ENCODE results near the gene AP2A1.

The AP2A1 gene

GRCh38 chr19:49803529-49803856 lies 36.7 kb downstream of the AP2A1 start:
- no peak for DNase-seq (ENCODE audit: low read depth, low spot score)
- Histone ChIP-seq H3K9me3 (ENCODE audit: control insufficient read depth, insufficient read depth, low read length) (no peaks in the 10 kb centered on the region), H3K27ac (ENCODE audit: low read length) (no peak overlapping the region), H3K4me1 (ENCODE audit: control insufficient read depth, insufficient read depth, low read length) (peaks cover 4% of the 10 kb centered on the region; the same call in 1 of the 2 replicates), H3K4me3 (ENCODE audit: low read length) (no peak overlapping the region), H3K27me3 (ENCODE audit: control insufficient read depth, insufficient read depth, low read length) (no peaks in the 10 kb centered on the region), H3K36me3 (ENCODE audit: control insufficient read depth, insufficient read depth, low read length) (peaks cover 22% of the 10 kb centered on the region)
- WGBS (ENCODE audit: insufficient coverage, insufficient read length): no CpG with 5 or more reads among the region's 6 CpGs

GRCh38 chr19:49805822-49806619 lies 39.2 kb downstream of the AP2A1 start:
- no peak overlapping the region for H3K4me3 ChIP-seq (ENCODE audit: low read length)
- no peak for DNase-seq (ENCODE audit: low read depth, low spot score)
- WGBS (ENCODE audit: insufficient coverage, insufficient read length): 100% methylated on average over 1 of the region's 20 CpGs
- H3K4me1 ChIP-seq (ENCODE audit: control insufficient read depth, insufficient read depth, low read length): peaks cover 9% of the 10 kb centered on the region
- H3K36me3 ChIP-seq (ENCODE audit: control insufficient read depth, insufficient read depth, low read length): peaks cover 12% of the 10 kb centered on the region
- no peaks in the 10 kb centered on the region for H3K27me3 ChIP-seq (ENCODE audit: control insufficient read depth, insufficient read depth, low read length)
- no peaks in the 10 kb centered on the region for H3K9me3 ChIP-seq (ENCODE audit: control insufficient read depth, insufficient read depth, low read length)
- no peak overlapping the region for H3K27ac ChIP-seq (ENCODE audit: low read length)

GRCh38 chr19:49806620-49806959 lies 39.8 kb downstream of the AP2A1 start:
- WGBS (ENCODE audit: insufficient coverage, insufficient read length): no CpG with 5 or more reads among the region's 8 CpGs
- no peak for DNase-seq (ENCODE audit: low read depth, low spot score)
- Histone ChIP-seq H3K27me3 (ENCODE audit: control insufficient read depth, insufficient read depth, low read length) (no peaks in the 10 kb centered on the region), H3K4me1 (ENCODE audit: control insufficient read depth, insufficient read depth, low read length) (peaks cover 8% of the 10 kb centered on the region), H3K36me3 (ENCODE audit: control insufficient read depth, insufficient read depth, low read length) (peaks cover 6% of the 10 kb centered on the region), H3K4me3 (ENCODE audit: low read length) (no peak overlapping the region), H3K27ac (ENCODE audit: low read length) (no peak overlapping the region), H3K9me3 (ENCODE audit: control insufficient read depth, insufficient read depth, low read length) (no peaks in the 10 kb centered on the region)

- WGBS (ENCODE audit: insufficient coverage, insufficient read length): no CpG with 5 or more reads among the region's 18 CpGs
- no peak overlapping the region for H3K27ac ChIP-seq (ENCODE audit: low read length)
- DNase-seq (ENCODE audit: low read depth, low spot score): no peak
- no peaks in the 10 kb centered on the region for H3K27me3 ChIP-seq (ENCODE audit: control insufficient read depth, insufficient read depth, low read length)
- H3K9me3 ChIP-seq (ENCODE audit: control insufficient read depth, insufficient read depth, low read length): no peaks in the 10 kb centered on the region
- no peak overlapping the region for H3K4me3 ChIP-seq (ENCODE audit: low read length)
- H3K36me3 ChIP-seq (ENCODE audit: control insufficient read depth, insufficient read depth, low read length): peaks cover 6% of the 10 kb centered on the region; the same call in 1 of the 2 replicates
- peaks cover 7% of the 10 kb centered on the region for H3K4me1 ChIP-seq (ENCODE audit: control insufficient read depth, insufficient read depth, low read length)
These were observed 40.5 kb downstream of the AP2A1 start for GRCh38 chr19:49807058-49807903.

GRCh38 chr19:49807904-49808675 lies 41.3 kb downstream of the AP2A1 start:
- Histone ChIP-seq H3K27me3 (ENCODE audit: control insufficient read depth, insufficient read depth, low read length) (no peaks in the 10 kb centered on the region), H3K9me3 (ENCODE audit: control insufficient read depth, insufficient read depth, low read length) (no peaks in the 10 kb centered on the region), H3K4me1 (ENCODE audit: control insufficient read depth, insufficient read depth, low read length) (peaks cover 5% of the 10 kb centered on the region), H3K27ac (ENCODE audit: low read length) (no peak overlapping the region), H3K4me3 (ENCODE audit: low read length) (no peak overlapping the region), H3K36me3 (ENCODE audit: control insufficient read depth, insufficient read depth, low read length) (peaks cover 6% of the 10 kb centered on the region; the same call in 1 of the 2 replicates)
- WGBS (ENCODE audit: insufficient coverage, insufficient read length): no CpG with 5 or more reads among the region's 20 CpGs
- DNase-seq (ENCODE audit: low read depth, low spot score): no peak

- Histone ChIP-seq H3K27ac (ENCODE audit: low read length) (no peak overlapping the region), H3K4me1 (ENCODE audit: control insufficient read depth, insufficient read depth, low read length) (peaks cover 5% of the 10 kb centered on the region), H3K27me3 (ENCODE audit: control insufficient read depth, insufficient read depth, low read length) (no peaks in the 10 kb centered on the region), H3K4me3 (ENCODE audit: low read length) (peak overlapping the region; percentile 23; the same call in 1 of the 2 replicates), H3K36me3 (ENCODE audit: control insufficient read depth, insufficient read depth, low read length) (peaks cover 3% of the 10 kb centered on the region; the same call in 1 of the 2 replicates), H3K9me3 (ENCODE audit: control insufficient read depth, insufficient read depth, low read length) (no peaks in the 10 kb centered on the region)
- peak; percentile 57 for DNase-seq (ENCODE audit: low read depth, low spot score)
- WGBS (ENCODE audit: insufficient coverage, insufficient read length): no CpG with 5 or more reads among the region's 31 CpGs
These were observed 41.9 kb downstream of the AP2A1 start for GRCh38 chr19:49808711-49809159.

- Histone ChIP-seq H3K9me3 (ENCODE audit: control insufficient read depth, insufficient read depth, low read length) (no peaks in the 10 kb centered on the region), H3K4me1 (ENCODE audit: control insufficient read depth, insufficient read depth, low read length) (peaks cover 5% of the 10 kb centered on the region), H3K4me3 (ENCODE audit: low read length) (peak overlapping the region; percentile 23; the same call in 1 of the 2 replicates), H3K27me3 (ENCODE audit: control insufficient read depth, insufficient read depth, low read length) (no peaks in the 10 kb centered on the region), H3K36me3 (ENCODE audit: control insufficient read depth, insufficient read depth, low read length) (peaks cover 3% of the 10 kb centered on the region; the same call in 1 of the 2 replicates), H3K27ac (ENCODE audit: low read length) (no peak overlapping the region)
- no CpG with 5 or more reads among the region's 50 CpGs for WGBS (ENCODE audit: insufficient coverage, insufficient read length)
- no peak for DNase-seq (ENCODE audit: low read depth, low spot score)
These were observed 42.5 kb downstream of the AP2A1 start for GRCh38 chr19:49809160-49809940.

- Histone ChIP-seq H3K9me3 (ENCODE audit: control insufficient read depth, insufficient read depth, low read length) (no peaks in the 10 kb centered on the region), H3K36me3 (ENCODE audit: control insufficient read depth, insufficient read depth, low read length) (peaks cover 3% of the 10 kb centered on the region; the same call in 1 of the 2 replicates), H3K27me3 (ENCODE audit: control insufficient read depth, insufficient read depth, low read length) (no peaks in the 10 kb centered on the region), H3K27ac (ENCODE audit: low read length) (no peak overlapping the region), H3K4me1 (ENCODE audit: control insufficient read depth, insufficient read depth, low read length) (peaks cover 5% of the 10 kb centered on the region), H3K4me3 (ENCODE audit: low read length) (no peak overlapping the region)
- DNase-seq (ENCODE audit: low read depth, low spot score): no peak
- WGBS (ENCODE audit: insufficient coverage, insufficient read length): no CpG with 5 or more reads among the region's 5 CpGs
These were observed 43.2 kb downstream of the AP2A1 start for GRCh38 chr19:49809941-49810389.

GRCh38 chr19:49811328-49811727 lies 44.5 kb downstream of the AP2A1 start:
- Histone ChIP-seq H3K4me1 (ENCODE audit: control insufficient read depth, insufficient read depth, low read length) (peaks cover 5% of the 10 kb centered on the region), H3K36me3 (ENCODE audit: control insufficient read depth, insufficient read depth, low read length) (peaks cover 3% of the 10 kb centered on the region; the same call in 1 of the 2 replicates), H3K4me3 (ENCODE audit: low read length) (no peak overlapping the region), H3K9me3 (ENCODE audit: control insufficient read depth, insufficient read depth, low read length) (no peaks in the 10 kb centered on the region), H3K27ac (ENCODE audit: low read length) (no peak overlapping the region), H3K27me3 (ENCODE audit: control insufficient read depth, insufficient read depth, low read length) (no peaks in the 10 kb centered on the region)
- no CpG with 5 or more reads among the region's 6 CpGs for WGBS (ENCODE audit: insufficient coverage, insufficient read length)
- no peak for DNase-seq (ENCODE audit: low read depth, low spot score)

Measured in iPS DF 6.9 (cell line).